Keratinocyte (primary cell): Measurements from ENCODE around the gene DMKN. TPM values are rescaled to one million over a fixed set of nuclear protein-coding genes. Genes with fewer than 3 reads are reported as not detected.

Experiments used
- DNase-seq: peaks from one replicate; pipeline ENCODE4 v3.0.0-alpha.2; 2011; ENCODE audit warnings: low read depth, missing footprints, low spot score
- FAIRE-seq: peaks from 2 replicates; lab custom pipeline; 2011; peaks lifted over from hg19 to GRCh38; lab: Jason Lieb, UNC
- H2AFZ ChIP-seq: 2 replicates; pipeline ENCODE4 v1.6.0; 2012; ENCODE audit warnings: low read length, control low read depth, inconsistent platforms; ENCODE audit not compliant: control insufficient read depth
- H3K27ac ChIP-seq: 2 replicates; pipeline ENCODE4 v1.5.1; 2011; ENCODE audit warnings: low read length; ENCODE audit not compliant: control insufficient read depth, insufficient read depth
- H3K27me3 ChIP-seq: 3 replicates; pipeline ENCODE4 v1.6.0; 2011; ENCODE audit warnings: low read length; ENCODE audit not compliant: control insufficient read depth, insufficient read depth; ENCODE audit errors: extremely low read depth
- H3K36me3 ChIP-seq, 2 experiments: 2 replicates in 1 of 2; 3 replicates in 1 of 2; pipeline ENCODE4 v1.5.1; 2011; ENCODE audit warnings: low read length in 2 of 2, mild to moderate bottlenecking in 1 of 2; ENCODE audit not compliant: control insufficient read depth in 2 of 2, insufficient read depth in 2 of 2; ENCODE audit errors: extremely low read depth in 1 of 2
- H3K4me1 ChIP-seq: 3 replicates; pipeline ENCODE4 v1.5.1; 2011; ENCODE audit warnings: low read length; ENCODE audit not compliant: control insufficient read depth, insufficient read depth; ENCODE audit errors: extremely low read depth
- H3K4me2 ChIP-seq: 3 replicates; pipeline ENCODE4 v1.6.0; 2011; ENCODE audit warnings: low read depth, low read length; ENCODE audit not compliant: control insufficient read depth, insufficient read depth; ENCODE audit errors: extremely low read depth
- H3K4me3 ChIP-seq, 3 experiments: fragments of 200-600 bp in 1 of 3; sonication (generic) in 1 of 3; 2 replicates in 2 of 3; 3 replicates in 1 of 3; pipeline ENCODE4 v1.5.1; 2011 to 2016; ENCODE audit warnings: low read length in 3 of 3, mild to moderate bottlenecking in 3 of 3, control low read depth in 2 of 3, inconsistent platforms in 1 of 3, low read depth in 1 of 3, mixed read lengths in 1 of 3, mixed run types in 1 of 3, moderate library complexity in 1 of 3; ENCODE audit not compliant: control insufficient read depth in 2 of 3, insufficient read depth in 2 of 3; ENCODE audit errors: extremely low read depth in 1 of 3
- H3K79me2 ChIP-seq: 2 replicates; pipeline ENCODE4 v1.6.0; 2012; ENCODE audit warnings: low read length; ENCODE audit not compliant: control insufficient read depth, insufficient read depth
- H3K9ac ChIP-seq: 3 replicates; pipeline ENCODE4 v1.6.0; 2011; ENCODE audit warnings: low read length; ENCODE audit not compliant: control insufficient read depth, insufficient read depth; ENCODE audit errors: extremely low read depth
- H3K9me1 ChIP-seq: 3 replicates; pipeline ENCODE4 v1.6.0; 2011; ENCODE audit warnings: low read length; ENCODE audit not compliant: control insufficient read depth, insufficient read depth; ENCODE audit errors: extremely low read depth
- H3K9me3 ChIP-seq: 2 replicates; pipeline ENCODE4 v1.5.1; 2012; ENCODE audit warnings: low read depth, low read length; ENCODE audit not compliant: control insufficient read depth
- H4K20me1 ChIP-seq: 3 replicates; pipeline ENCODE4 v1.6.0; 2011; ENCODE audit warnings: low read length; ENCODE audit not compliant: control insufficient read depth, insufficient read depth; ENCODE audit errors: extremely low read depth
- EZH2 ChIP-seq: IDR thresholded peaks from one replicate; pipeline ENCODE4 v1.6.1; 2012; ENCODE audit warnings: inconsistent platforms, mild to moderate bottlenecking, low read length, moderate library complexity
- dilution Hi-C: fragments of 300-500 bp; cut with MboI; formaldehyde crosslinking; loops from one replicate; pipeline ENCODE4 v1.7.0; 2020; ENCODE audit warnings: low sequenced_read_pairs; ENCODE audit not compliant: extremely low pct_ligation_motif_present
- polyA plus RNA-seq, 5 experiments: library from polyadenylated mRNA; depleted of rRNA in 3 of 5; stranded (reverse) in 3 of 5; stranded (forward) in 1 of 5; unstranded in 1 of 5; fragments of >200 nt; gene quantifications; 1 replicate in 1 of 5; 2 replicates in 3 of 5; 3 replicates in 1 of 5; pipeline versions ENCODE4 v1.2.1 to v1.2.3, GENCODE V29; 2011 to 2012; ENCODE audit warnings: missing spikeins in 2 of 5, low read depth in 1 of 5, low replicate concordance in 1 of 5
- TF ChIP-seq, protein P1 (sequence below), 3 experiments: IDR thresholded peaks in 1 of 3; conservative IDR thresholded peaks in 1 of 3; optimal IDR thresholded peaks in 1 of 3; 2 replicates in 2 of 3; 3 replicates in 1 of 3; pipeline versions ENCODE3 to v1.5.1; 2011; ENCODE audit warnings: low read length in 3 of 3, mild to moderate bottlenecking in 3 of 3, moderate library complexity in 2 of 3, control low read depth in 1 of 3, inconsistent platforms in 1 of 3; ENCODE audit not compliant: insufficient read depth in 2 of 3; ENCODE audit errors: extremely low read depth in 1 of 3

Gene DMKN
- polyA plus RNA-seq, 1 donor (not counting 4 experiments of a cell fraction or from before 2014, with no cell fraction given): 235 TPM

DNA sequence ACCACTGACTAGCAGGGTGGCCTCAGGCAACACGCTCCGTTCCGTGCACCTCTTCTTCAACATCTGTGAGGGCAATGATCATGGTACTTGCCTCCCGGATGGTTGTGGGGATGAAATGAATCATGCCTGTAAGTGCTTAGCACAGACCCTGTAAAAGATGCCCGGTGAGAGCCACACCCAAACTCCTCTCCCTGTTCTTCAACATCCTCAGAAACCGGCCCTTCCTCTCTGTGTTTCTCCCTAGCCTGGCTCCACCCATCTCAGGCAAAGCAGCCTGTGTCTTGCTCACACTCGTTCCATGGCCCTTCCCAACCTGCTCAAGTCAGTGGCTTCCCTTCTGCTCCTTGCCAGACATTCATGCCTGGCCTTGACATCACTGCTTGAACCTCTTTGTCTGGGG, 5.8 kb upstream of the DMKN start:
- peaks cover 16% of the 10 kb centered on the region for H3K4me1 ChIP-seq
- H3K27ac ChIP-seq: no peak overlapping the region
- no peaks in the 10 kb centered on the region for H3K9me1 ChIP-seq
- TF ChIP-seq EZH2: no peak
- TF ChIP-seq, protein P1, sequence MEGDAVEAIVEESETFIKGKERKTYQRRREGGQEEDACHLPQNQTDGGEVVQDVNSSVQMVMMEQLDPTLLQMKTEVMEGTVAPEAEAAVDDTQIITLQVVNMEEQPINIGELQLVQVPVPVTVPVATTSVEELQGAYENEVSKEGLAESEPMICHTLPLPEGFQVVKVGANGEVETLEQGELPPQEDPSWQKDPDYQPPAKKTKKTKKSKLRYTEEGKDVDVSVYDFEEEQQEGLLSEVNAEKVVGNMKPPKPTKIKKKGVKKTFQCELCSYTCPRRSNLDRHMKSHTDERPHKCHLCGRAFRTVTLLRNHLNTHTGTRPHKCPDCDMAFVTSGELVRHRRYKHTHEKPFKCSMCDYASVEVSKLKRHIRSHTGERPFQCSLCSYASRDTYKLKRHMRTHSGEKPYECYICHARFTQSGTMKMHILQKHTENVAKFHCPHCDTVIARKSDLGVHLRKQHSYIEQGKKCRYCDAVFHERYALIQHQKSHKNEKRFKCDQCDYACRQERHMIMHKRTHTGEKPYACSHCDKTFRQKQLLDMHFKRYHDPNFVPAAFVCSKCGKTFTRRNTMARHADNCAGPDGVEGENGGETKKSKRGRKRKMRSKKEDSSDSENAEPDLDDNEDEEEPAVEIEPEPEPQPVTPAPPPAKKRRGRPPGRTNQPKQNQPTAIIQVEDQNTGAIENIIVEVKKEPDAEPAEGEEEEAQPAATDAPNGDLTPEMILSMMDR (optimal IDR thresholded peaks at IDR 0.05 in 1 of 3, IDR thresholded peaks at IDR 0.05 in 1 of 3, conservative IDR thresholded peaks at IDR 0.05 in 1 of 3; ENCODE audit: extremely low read depth in 1 of 3, insufficient read depth in 2 of 3, low read length in 3 of 3): no peak
- H3K27me3 ChIP-seq: peaks cover 3% of the 10 kb centered on the region
- H3K36me3 ChIP-seq: no peaks in the 10 kb centered on the region
- H3K4me3 ChIP-seq: no peak overlapping the region
- no peaks in the 10 kb centered on the region for H3K9me3 ChIP-seq
- DNase-seq (peak; percentile 90), FAIRE-seq (peak; percentile 96)
- no peak overlapping the region for H3K9ac ChIP-seq
- peak overlapping the region; percentile 10 for H3K4me2 ChIP-seq
- no peaks in the 10 kb centered on the region for H3K79me2 ChIP-seq
- dilution Hi-C loops: no loop called here
- H2AFZ ChIP-seq: peak overlapping the region; percentile 63
- no peaks in the 10 kb centered on the region for H4K20me1 ChIP-seq

DNA sequence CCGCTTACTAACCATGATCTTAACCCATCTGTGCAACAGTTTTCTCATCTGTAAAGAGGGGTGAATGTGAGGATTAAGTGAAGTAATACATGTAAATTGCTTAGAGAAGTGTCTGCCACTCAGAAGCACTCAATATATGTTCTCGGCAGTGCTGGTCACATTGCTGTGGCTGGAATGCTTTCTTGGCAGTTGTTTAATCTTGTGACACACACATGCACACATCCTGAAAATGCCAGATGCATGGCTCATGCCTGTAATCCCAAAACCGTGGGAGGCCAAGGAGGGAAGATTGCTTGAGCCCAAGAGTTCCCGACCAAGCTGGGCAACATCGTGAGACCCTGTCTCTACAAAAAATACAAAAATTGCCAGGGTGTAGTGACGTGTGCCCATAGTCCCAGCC, 4.9 kb upstream of the DMKN start:
- DNase-seq: no peak
- dilution Hi-C loops: no loop called here
- no peak overlapping the region for H3K9ac ChIP-seq
- H4K20me1 ChIP-seq: no peaks in the 10 kb centered on the region
- H3K9me3 ChIP-seq: no peaks in the 10 kb centered on the region
- H3K4me3 ChIP-seq: no peak overlapping the region
- H3K27ac ChIP-seq: peak overlapping the region; percentile 8
- H3K36me3 ChIP-seq: no peaks in the 10 kb centered on the region
- TF ChIP-seq EZH2: no peak
- TF ChIP-seq, protein P1 (optimal IDR thresholded peaks at IDR 0.05 in 1 of 3, IDR thresholded peaks at IDR 0.05 in 1 of 3, conservative IDR thresholded peaks at IDR 0.05 in 1 of 3; ENCODE audit: extremely low read depth in 1 of 3, insufficient read depth in 2 of 3, low read length in 3 of 3): no peak
- FAIRE-seq: peak; percentile 89
- H3K27me3 ChIP-seq: peaks cover 5% of the 10 kb centered on the region
- H3K4me1 ChIP-seq: peaks cover 20% of the 10 kb centered on the region
- H3K4me2 ChIP-seq: no peak overlapping the region
- H2AFZ ChIP-seq: no peak overlapping the region
- H3K79me2 ChIP-seq: no peaks in the 10 kb centered on the region
- H3K9me1 ChIP-seq: no peaks in the 10 kb centered on the region
